Measurements from ENCODE around the gene IL21R.
A peak's percentile ranks its signal among the peaks of the same experiment; 100 is the strongest.

Gene IL21R

GRCh38 chr16:27401768-27402568, at the start of gene IL21R:
TSS of gene IL21R (plus strand) at chr16:27402174. CDS start at chr16:27430072, 27,898 bp downstream.
- DNase-seq, result peak; percentile 53 to 88 (median 74)

- DNase-seq, result no peak
Measured at GRCh38 chr16:27353853-27354252, 48.1 kb upstream of the IL21R start.

- DNase-seq, result peak in 1 of 4 experiments; percentile 18
Measured at GRCh38 chr16:27355610-27356009, 46.4 kb upstream of the IL21R start.

GRCh38 chr16:27356794-27357193, 45.2 kb upstream of the IL21R start:
- no peak for DNase-seq

- no peak for DNase-seq
Measured at GRCh38 chr16:27359051-27359450, 42.9 kb upstream of the IL21R start.

GRCh38 chr16:27359615-27360014, 42.4 kb upstream of the IL21R start:
- no peak for DNase-seq

- no peak for DNase-seq
Measured at GRCh38 chr16:27361987-27362386, 40.0 kb upstream of the IL21R start.

GRCh38 chr16:27362570-27363245, 39.3 kb upstream of the IL21R start:
- no peak for DNase-seq

- no peak for DNase-seq
Measured at GRCh38 chr16:27363246-27363632, 38.7 kb upstream of the IL21R start.

GRCh38 chr16:27363797-27364196, 38.2 kb upstream of the IL21R start:
- DNase-seq, result no peak

- no peak for DNase-seq
Measured at GRCh38 chr16:27364493-27365141, 37.4 kb upstream of the IL21R start.

- DNase-seq, result no peak
Measured at GRCh38 chr16:27365142-27366089, 36.6 kb upstream of the IL21R start.

GRCh38 chr16:27366687-27367460, 35.1 kb upstream of the IL21R start:
- DNase-seq, result no peak

GRCh38 chr16:27367461-27368357, 34.3 kb upstream of the IL21R start:
- peak; percentile 72 to 77 (median 74) for DNase-seq

- DNase-seq, result no peak
Measured at GRCh38 chr16:27368358-27368722, 33.6 kb upstream of the IL21R start.

- DNase-seq, result no peak
Measured at GRCh38 chr16:27369806-27370205, 32.2 kb upstream of the IL21R start.

GRCh38 chr16:27370318-27370717, 31.7 kb upstream of the IL21R start:
- no peak for DNase-seq

- no peak for DNase-seq
Measured at GRCh38 chr16:27373312-27373711, 28.7 kb upstream of the IL21R start.

- DNase-seq, result no peak
Measured at GRCh38 chr16:27374221-27374803, 27.7 kb upstream of the IL21R start.

- DNase-seq, result peak in 1 of 4 experiments; percentile 31
Measured at GRCh38 chr16:27374804-27375425, 27.1 kb upstream of the IL21R start.
